ENCODE results near the gene METAP1.
"Not testable (repeated sequence)": the region's sequence is repeated elsewhere in the genome, so short reads cannot be mapped to it uniquely, and the experiment has no call there.

The METAP1 gene

GRCh38 chr4:98998551-98998950, 3.0 kb downstream of the METAP1 start:
- no peak for DNase-seq

GRCh38 chr4:99002279-99002678, 6.8 kb downstream of the METAP1 start:
- DNase-seq: no peak

- no peak for DNase-seq
Measured at GRCh38 chr4:99008051-99008450, 12.5 kb downstream of the METAP1 start.

- DNase-seq: no peak
Measured at GRCh38 chr4:99011910-99012309, 16.4 kb downstream of the METAP1 start.

GRCh38 chr4:99013402-99013843, 17.9 kb downstream of the METAP1 start:
- no peak for DNase-seq

- no peak for DNase-seq
Measured at GRCh38 chr4:99013884-99014523, 18.5 kb downstream of the METAP1 start.

GRCh38 chr4:99021386-99021785, 25.9 kb downstream of the METAP1 start:
- DNase-seq: no peak

- no peak for DNase-seq
Measured at GRCh38 chr4:99022566-99022965, 27.0 kb downstream of the METAP1 start.

GRCh38 chr4:99023800-99024251, 28.3 kb downstream of the METAP1 start:
- DNase-seq: not testable (repeated sequence)

- DNase-seq: no peak
Measured at GRCh38 chr4:99024481-99025275, 29.2 kb downstream of the METAP1 start.

- peak; percentile 0 for DNase-seq
Measured at GRCh38 chr4:99025506-99025905, 30.0 kb downstream of the METAP1 start.

- DNase-seq: no peak
Measured at GRCh38 chr4:99027304-99027703, 31.8 kb downstream of the METAP1 start.

- no peak for DNase-seq
Measured at GRCh38 chr4:99028187-99028586, 32.7 kb downstream of the METAP1 start.

GRCh38 chr4:99029018-99029735, 33.7 kb downstream of the METAP1 start:
- DNase-seq: no peak

GRCh38 chr4:99029852-99030251, 34.3 kb downstream of the METAP1 start:
- DNase-seq: no peak

- DNase-seq: no peak
Measured at GRCh38 chr4:99033956-99034355, 38.4 kb downstream of the METAP1 start.

GRCh38 chr4:99038213-99038612, 42.7 kb downstream of the METAP1 start:
- DNase-seq: no peak

GRCh38 chr4:99043346-99043745, 47.8 kb downstream of the METAP1 start:
- no peak for DNase-seq

GRCh38 chr4:99047710-99048109, 52.2 kb downstream of the METAP1 start:
- DNase-seq: no peak

- DNase-seq: no peak
Measured at GRCh38 chr4:99052902-99053301, 57.4 kb downstream of the METAP1 start.

GRCh38 chr4:99054428-99054994, 59.0 kb downstream of the METAP1 start:
- DNase-seq: peak; percentile 1

GRCh38 chr4:99058228-99058627, 62.7 kb downstream of the METAP1 start:
- DNase-seq: no peak

GRCh38 chr4:99059550-99059949, 64.0 kb downstream of the METAP1 start:
- DNase-seq: no peak
